Right ventricle myocardium inferior (tissue), 1 donor: ENCODE measurements around the gene VAT1L. TPM values are rescaled to one million over a fixed set of nuclear protein-coding genes. Genes with fewer than 3 reads are reported as not detected.

Source experiments
- ATAC-seq: fragments of 200-7000 bp; cut with Tn5 transposase; one replicate; pipeline ENCODE4 v1.9.1; 2020; ENCODE audit warnings: mild to moderate bottlenecking, moderate library complexity
- DNase-seq: peaks from one replicate; pipeline ENCODE4 v3.0.0; 2021; ENCODE audit errors: missing footprints
- intact Hi-C: fragments of 100-400 bp; cut with DNase I; formaldehyde crosslinking; loops from one replicate; pipeline ENCODE4 v1.11.0; 2022
- total RNA-seq: library from RNA; stranded (reverse); fragmentation: NEBNext Ultra II Directional; extraction: Animal tissue kit (Norgen Biotek cat#: 25700); gene quantifications from one replicate; pipeline ENCODE4 v1.2.1, GENCODE V29; 2021
- donor health status: DM: no; HTN: yes; CAD: no; lungs with severe emphysema.

Gene VAT1L
- total RNA-seq, 1 donor from 2014 or later = 20.6 TPM

- intact Hi-C loops = no loop called here
- ATAC-seq (no peak), DNase-seq (no peak)
Measured at GRCh38 chr16:77995843-77996455, 207.6 kb downstream of the VAT1L start.

- intact Hi-C loops = no loop called here
- DNase-seq = no peak
- no peak for ATAC-seq
Measured at GRCh38 chr16:77998350-77999023, 210.1 kb downstream of the VAT1L start.

- ATAC-seq (no peak), DNase-seq (no peak)
- intact Hi-C loops = loop anchor here (5.0 kb wide), 2 partner anchors 96 to 764 kb away; partner anchors contain the start of gene WWOX
Measured at GRCh38 chr16:78001451-78002025, 213.2 kb downstream of the VAT1L start.

DNA sequence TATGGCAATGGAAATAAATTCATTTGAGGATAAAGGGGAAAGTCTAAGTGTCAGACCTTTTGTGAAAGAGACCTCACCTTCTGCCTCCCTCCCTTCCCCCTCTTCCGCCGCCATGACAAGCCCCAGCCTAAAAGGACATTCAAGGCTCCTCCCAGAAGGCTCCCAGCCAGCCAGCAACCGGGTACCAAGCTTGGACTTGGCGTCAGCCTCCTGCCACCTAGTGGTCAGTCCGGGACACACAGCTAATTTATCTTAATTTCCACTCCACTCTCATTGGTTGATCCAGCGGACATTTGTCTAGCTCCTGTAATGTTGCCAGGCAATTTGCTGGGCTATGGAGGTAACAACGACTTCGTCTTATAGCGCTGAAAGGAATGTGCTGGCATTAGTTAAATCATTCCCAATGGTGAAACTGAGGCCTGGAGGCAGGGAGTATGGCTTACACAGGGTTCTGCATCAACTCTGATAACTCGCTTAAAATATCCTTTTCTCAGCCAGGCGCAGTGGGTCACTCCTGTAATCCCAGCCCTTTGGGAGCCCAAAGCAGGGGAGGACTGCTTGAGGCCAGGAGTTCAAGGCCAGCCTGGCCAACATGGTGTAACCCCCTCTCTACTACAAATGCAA is 214.7 kb downstream of the VAT1L start:
- intact Hi-C loops = loop anchor here (1.0 to 5.0 kb wide), 3 partner anchors 94 to 766 kb away; partner anchors contain the start of gene WWOX
- ATAC-seq = peak; percentile 86
- DNase-seq = peak; percentile 89

DNA sequence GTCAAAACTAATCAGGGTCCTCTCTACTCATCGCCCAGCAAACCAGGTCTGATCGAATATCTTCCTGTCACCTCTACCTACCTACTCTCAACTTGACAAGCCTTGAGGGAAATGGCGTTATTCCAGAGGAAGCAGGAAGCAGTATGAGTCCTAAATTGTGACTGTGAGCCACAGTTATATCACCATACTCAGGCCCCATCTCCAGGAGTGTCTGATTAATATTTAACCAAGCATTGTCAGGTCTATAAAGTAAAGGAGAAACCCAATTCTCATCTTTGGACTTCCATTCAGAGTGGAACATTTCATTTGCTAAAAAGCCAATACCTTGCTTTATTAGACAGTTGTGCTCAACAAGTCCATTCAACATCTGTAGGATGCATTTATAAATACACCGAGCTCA is 216.2 kb downstream of the VAT1L start:
- no peak for ATAC-seq
- DNase-seq = no peak
- intact Hi-C loops = loop anchor here (5.0 kb wide), 2 partner anchors 93 to 767 kb away; partner anchors contain the start of gene WWOX

- DNase-seq (no peak), ATAC-seq (no peak)
- intact Hi-C loops = no loop called here
Measured at GRCh38 chr16:78005881-78006280, 217.5 kb downstream of the VAT1L start.

- DNase-seq (no peak), ATAC-seq (no peak)
- intact Hi-C loops = no loop called here
Measured at GRCh38 chr16:78007121-78007520, 218.8 kb downstream of the VAT1L start.

GRCh38 chr16:78022347-78023060 is 234.1 kb downstream of the VAT1L start, which contains the start of gene CLEC3A:
Gene CLEC3A (plus strand): TSS chr16:78022548. CDS start chr16:78022627, 79 bp downstream.
- no peak for ATAC-seq
- intact Hi-C loops = no loop called here
- DNase-seq = no peak

GRCh38 chr16:78024159-78024558 is 235.8 kb downstream of the VAT1L start:
- intact Hi-C loops = no loop called here
- ATAC-seq (no peak), DNase-seq (no peak)

GRCh38 chr16:78025631-78026030 is 237.3 kb downstream of the VAT1L start:
- no peak for DNase-seq
- ATAC-seq = no peak
- intact Hi-C loops = no loop called here

DNA sequence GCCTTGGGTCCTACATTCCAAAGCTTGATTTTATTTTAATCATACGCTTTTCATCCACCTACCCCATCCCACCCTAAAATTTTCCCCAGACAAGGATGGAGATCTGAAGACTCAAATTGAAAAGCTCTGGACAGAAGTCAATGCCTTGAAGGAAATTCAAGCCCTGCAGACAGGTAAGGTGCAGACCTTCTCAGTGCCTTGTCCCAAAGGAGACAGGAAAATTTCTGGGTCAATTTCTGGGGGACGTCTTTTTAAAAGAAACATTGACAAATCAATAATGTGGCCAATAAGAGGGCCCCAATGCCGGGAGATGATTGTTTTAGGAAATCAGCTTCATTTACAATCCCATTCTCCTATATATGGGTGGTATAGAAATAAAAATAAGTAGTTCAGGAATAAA is 239.7 kb downstream of the VAT1L start:
- no peak for ATAC-seq
- intact Hi-C loops = no loop called here

More for the DNA sequence above, 239.7 kb downstream of the VAT1L start:
- DNase-seq = no peak

Other genes starting within 250 kb of the VAT1L start
- 46.0 TPM for gene NUDT7, start 66.0 kb upstream of the VAT1L start, total RNA-seq
- not detected for gene CLEC3A, start 234.0 kb downstream of the VAT1L start, total RNA-seq